Measurements from ENCODE around the gene SLC7A7.

- TF ChIP-seq CTCF (conservative IDR thresholded peaks at IDR 0.05 in 1 of 2, IDR thresholded peaks at IDR 0.05 in 1 of 2; ENCODE audit: low read depth in 1 of 2, low read length in 2 of 2) (no peak), EZH2 (IDR thresholded peaks at IDR 0.05; ENCODE audit: low read length, missing control alignments) (no peak)
These were observed 89.2 kb downstream of the SLC7A7 start for GRCh38 chr14:22726012-22726411.

All from fibroblast of lung (primary cell).